Measurements from ENCODE around the gene GFPT1.

GFPT1 gene

DNA sequence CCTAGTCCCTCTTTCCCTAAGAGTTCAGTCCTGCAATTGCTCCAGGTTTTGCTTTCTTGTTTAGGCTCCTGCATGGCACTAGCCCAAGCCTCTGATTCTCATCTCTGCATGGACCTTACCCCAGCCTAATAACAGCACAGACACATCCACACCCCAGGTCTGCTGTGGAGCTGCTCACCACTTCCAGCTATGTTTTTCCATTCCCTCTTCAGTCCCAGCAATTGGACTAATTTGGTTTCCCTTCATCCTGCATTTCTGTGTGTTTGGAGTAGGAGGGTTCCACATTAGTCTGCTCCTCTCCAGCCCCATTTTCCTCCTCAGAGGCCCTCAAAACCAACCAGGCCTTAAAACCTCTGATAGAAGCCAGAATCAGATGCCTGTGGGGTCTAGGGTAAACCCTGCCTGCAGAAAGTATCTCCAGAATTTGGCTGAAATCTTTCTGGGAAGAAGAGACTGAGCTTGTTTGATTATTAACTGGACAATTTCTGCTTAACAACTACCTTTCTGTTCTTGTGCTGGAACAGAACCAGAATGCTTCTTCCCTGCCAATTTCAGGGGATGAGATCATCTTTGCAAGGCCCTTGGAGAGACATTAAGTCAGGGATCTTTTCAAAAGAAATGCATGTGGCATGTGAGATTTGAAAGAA, 95.9 kb downstream of the GFPT1 start:
- DNase-seq (ENCODE audit: low read depth, low spot score): no peak

DNA sequence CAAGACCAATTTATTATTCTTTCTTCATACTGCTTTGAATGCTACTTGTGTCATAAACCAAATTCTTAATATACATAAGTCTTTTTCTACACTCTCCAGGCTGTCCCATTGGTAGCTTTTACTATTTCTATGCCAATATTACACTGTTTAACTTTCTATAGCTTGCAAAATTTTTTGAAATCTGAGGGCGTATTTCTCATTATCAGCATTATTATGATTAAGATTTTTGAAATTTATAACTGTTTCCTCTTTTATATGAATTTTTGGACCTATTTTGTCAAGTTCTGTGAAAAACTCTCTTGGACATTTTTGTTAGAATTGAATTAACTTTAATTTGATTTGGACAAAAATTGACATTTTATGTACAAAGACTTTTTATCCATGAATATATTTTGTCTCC, 98.6 kb downstream of the GFPT1 start:
- no peak for DNase-seq (ENCODE audit: low read depth, low spot score)

DNA sequence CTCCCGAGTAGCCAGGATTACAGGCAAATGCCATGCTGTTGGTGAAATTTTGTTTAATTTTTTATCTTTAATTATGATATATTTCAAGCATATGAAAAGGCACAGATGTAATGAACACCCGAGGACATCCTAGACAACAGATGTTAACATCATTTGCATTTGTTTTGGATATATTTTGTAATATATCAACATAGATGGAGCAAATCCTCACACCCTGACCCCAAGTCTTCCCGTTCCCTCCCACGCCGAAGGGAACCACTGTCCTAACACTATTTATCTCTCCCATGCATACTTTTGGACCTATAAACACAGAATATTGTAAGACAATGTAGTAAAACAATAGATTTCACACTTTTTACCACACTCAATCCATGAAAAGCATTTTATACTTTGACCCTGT, 99.5 kb downstream of the GFPT1 start:
- DNase-seq (ENCODE audit: low read depth, low spot score): no peak

DNA sequence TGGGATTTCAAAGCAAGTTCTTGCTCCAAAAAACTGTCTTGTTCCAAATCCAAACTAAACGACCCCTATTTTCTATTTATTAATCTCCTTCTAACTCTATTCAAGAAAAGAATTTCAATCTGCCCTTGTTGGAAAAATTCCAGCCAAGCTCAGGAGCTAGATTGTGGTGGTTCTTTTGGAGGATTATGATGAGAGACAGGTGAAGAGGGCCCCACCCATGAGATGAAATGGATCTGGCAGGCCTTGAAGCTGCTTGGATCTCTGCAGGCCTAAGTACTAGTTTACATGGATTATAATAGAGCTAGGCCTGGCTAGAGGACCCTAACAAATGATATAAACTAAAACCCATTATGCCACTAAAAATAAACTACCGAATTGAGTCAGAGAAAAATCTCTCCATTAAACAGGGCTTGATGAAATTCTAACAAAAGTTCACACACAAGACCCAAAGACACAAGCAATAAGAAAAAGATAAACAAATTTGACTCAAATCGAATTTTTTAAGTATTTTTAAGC, 101.6 kb downstream of the GFPT1 start:
- no peak for DNase-seq (ENCODE audit: low read depth, low spot score)

DNA sequence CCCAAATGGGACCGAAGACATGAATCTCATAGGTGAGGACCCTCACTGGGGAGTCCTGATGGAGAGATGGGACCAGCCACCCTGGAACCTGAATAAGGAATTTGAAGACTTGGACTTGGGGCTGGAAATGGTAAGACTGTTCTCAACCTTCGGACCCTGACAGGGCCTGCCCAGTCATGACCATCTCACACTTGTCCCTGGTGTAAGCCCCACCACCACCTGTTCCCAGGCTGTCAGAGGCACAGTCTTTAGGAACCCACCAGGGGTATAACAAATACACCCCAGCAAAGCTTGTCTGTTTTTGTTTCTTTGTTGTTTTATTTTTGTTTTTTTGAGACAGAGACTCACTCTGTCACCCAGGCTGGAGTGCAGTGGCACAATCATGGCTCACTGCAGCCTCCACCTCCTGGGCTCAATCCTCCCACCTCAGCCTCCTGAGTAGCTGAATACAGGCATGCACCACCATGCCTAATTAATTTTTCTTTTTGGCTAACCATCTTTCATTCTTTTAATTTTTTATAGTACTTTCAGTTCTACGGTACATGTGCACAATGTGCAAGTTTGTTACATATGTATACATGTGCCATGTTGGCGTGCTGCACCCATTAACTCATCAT, 106.1 kb downstream of the GFPT1 start:
- DNase-seq (ENCODE audit: low read depth, low spot score): no peak

DNA sequence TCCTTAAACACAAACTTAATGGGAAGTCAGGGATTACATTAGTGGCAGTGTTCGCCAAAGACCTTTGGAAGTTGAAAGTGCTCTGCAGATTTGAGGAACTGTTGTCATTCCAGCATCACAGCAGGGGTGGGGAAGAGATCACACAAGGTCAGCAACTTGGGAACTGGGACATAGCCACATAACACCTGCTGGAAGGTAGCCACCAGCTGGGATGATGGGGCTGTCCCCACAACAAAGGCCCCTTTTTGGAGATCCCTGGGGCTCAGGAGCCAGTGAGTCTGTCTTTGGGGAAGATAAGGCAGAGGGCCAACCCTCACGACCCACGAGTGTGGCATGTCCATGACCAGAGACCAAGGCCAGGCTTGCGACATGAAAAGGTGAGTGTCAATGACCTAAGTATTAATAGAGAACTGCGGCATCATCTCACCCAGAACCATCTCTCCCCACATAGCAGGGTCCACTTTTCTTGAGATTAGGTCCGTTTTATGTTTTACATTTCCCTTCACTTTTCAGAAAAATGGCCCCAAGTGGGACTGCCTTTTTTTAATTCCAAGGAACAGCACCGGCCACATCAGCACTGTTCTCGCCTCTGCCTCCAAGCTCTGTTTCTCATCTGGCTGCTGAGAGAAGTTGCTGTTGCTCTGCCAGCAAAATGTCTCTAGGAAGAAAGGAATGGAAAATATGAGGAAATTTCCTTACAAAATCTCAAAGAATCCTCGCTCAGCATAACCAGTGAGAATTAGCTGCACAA, 106.9 kb downstream of the GFPT1 start:
- no peak for DNase-seq (ENCODE audit: low read depth, low spot score)

DNA sequence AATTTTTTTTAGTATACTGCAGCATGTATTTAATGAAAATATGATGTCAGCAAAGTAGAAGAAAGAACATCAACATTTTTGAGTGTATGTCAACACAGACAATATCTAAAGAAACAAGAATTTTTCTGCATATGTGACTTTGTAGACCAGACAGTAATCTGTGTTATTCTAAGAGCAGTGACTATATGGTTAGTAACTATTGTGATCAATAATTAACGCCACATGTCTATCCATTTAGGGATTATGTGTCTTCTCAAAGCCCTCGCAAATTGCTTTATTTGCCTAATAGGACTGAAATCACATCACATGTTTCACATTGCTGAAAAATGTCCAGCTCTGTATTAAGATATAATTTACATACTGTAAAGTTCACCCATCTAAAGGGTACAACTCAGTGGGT, 107.8 kb downstream of the GFPT1 start:
- DNase-seq (ENCODE audit: low read depth, low spot score): no peak

DNA sequence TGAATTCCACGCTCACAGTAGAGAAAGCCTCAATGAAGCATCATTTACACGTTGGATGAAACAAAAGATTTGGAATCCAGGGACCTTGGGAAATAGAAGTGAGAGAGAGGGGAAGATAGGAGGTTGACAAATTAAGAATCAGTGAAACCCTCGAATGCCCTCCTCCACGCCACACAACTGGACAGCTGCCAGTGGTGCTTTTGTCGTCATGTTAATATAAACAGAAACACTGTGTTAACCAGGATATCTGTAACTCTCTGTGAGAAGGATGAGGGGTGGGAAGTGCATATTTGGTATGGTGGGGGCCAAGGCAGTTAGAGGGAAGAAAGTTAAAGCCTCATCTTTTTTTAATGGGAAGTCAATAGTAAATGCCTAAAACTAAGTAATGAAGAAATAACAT, 108.7 kb downstream of the GFPT1 start:
- no peak for DNase-seq (ENCODE audit: low read depth, low spot score)

DNA sequence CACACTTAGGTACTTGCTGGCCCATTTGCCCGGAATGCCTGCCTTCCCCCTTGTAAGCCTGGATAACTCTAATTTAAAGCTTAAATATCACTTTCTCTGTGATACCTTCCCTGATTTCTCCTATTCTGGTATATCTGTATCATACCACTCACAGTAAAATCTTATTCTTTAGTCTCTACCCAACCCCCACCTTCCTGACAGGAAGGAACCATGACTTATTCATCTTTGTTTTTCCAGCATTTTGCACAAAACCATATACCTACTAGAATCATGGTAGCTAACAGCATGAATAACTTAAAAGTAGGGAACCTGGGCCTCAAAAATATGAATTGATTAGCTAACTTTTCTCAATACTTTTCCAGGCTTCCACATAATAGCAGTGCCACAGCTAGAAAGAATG, 111.5 kb downstream of the GFPT1 start:
- DNase-seq (ENCODE audit: low read depth, low spot score): no peak

DNA sequence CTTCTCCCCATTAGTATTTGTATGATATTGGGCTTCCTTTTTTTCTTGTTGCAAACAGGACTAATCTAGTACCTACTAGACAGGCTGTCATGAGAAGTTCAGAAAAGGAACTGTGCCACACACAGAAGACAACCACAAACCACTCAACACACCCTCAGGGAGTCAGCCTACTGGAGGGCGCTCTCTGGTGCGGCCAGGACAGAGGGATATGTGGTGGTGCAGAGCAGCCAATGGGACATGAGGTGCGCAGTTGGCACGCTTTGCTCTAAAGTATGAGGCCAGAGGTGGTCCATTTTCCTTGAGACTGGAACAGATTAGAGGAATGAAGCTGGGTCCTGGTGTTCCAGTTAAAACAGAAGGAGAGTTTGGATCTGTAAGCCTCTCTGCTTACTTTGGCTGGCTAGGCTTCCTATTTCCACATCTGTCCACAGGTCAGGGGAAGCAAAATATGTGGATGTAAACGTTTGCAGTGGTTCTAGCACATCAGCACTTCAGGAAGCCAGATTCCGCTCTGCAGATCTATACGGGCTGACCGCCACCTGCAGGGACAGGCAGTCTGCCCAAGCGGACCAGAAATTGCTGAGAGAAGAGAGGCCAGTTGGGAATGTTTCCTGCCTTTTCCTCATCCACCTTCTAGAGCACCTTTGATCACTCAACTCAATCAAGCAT, 114.1 kb downstream of the GFPT1 start:
- no peak for DNase-seq (ENCODE audit: low read depth, low spot score)

DNA sequence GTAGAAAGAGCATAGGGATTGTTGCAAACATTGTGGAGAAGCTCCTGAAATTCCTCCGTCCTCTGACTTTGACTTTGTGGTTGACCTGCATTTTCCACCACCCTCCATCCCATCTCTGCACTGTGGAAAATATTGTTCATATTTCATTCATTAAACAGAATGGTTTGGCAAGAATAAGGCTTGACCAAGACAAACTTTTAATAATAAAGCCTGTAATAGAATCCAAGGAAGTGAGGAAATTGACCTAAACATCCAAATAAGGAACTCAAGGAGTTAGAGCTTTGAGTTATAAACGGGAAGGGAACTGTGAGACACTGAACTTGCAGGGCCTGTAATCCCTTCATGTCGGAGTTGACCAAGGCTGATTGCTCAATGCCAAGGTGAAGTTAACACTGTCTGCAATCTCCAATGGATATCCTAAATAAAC, 115.2 kb downstream of the GFPT1 start:
- no peak for DNase-seq (ENCODE audit: low read depth, low spot score)
